ENCODE data around the gene RAB4A. TPM values are rescaled to one million over a fixed set of nuclear protein-coding genes. Genes with fewer than 3 reads are reported as not detected.

The RAB4A gene
- total RNA-seq, 1 experiment from 2014 or later, result 66.7 TPM

DNA sequence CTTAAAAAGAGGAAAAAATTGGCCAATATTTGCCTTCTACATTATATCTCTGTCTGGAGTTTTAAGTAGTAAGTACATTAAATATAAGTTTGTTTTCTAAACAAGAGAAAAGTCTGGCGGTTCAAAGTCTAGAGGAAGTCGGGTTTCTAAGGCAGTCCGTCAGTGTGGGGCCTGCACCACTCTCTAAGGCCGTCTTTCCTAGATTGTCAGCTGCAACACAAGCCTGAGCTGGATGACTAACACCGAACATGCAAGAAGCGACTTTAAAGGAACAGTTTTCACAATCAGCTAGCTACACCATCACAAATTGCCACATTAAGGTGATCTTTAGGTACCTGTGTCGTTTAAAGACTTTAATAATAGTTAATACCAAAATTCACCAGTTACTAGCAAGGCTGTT lies 52.3 kb downstream of the RAB4A start:
- H3K4me1 ChIP-seq (ENCODE audit: insufficient read depth, low read length), result no peaks in the 10 kb centered on the region
- H3K23me2 ChIP-seq (ENCODE audit: insufficient read length, low read depth, low read length, poor library complexity, severe bottlenecking), result no peaks in the 10 kb centered on the region
- no peak overlapping the region for H3K18ac ChIP-seq (ENCODE audit: insufficient read length, low read depth, low read length)
- H3K79me2 ChIP-seq (ENCODE audit: insufficient read depth, low read length), result no peaks in the 10 kb centered on the region
- H4K20me1 ChIP-seq (ENCODE audit: control insufficient read depth, insufficient read depth, insufficient read length), result no peaks in the 10 kb centered on the region
- H3K27me3 Mint-ChIP-seq (ENCODE audit: low read depth), result no peaks in the 10 kb centered on the region
- H2BK20ac ChIP-seq (ENCODE audit: low read depth, low read length, poor library complexity, severe bottlenecking), result no peak overlapping the region
- no CpG with 5 or more reads among the region's 7 CpGs for WGBS (ENCODE audit: extremely low coverage, insufficient read length, low lambda C conversion rate)
- no peaks in the 10 kb centered on the region for H3K79me1 ChIP-seq (ENCODE audit: insufficient read depth, low read depth, low read length, poor library complexity, severe bottlenecking)
- H3K36me3 Mint-ChIP-seq (ENCODE audit: insufficient read depth in 1 of 3, low read depth in 3 of 3), result peaks cover 10 to 50% (median 39%) of the 10 kb centered on the region in 3 experiments; a peak in 6 of 7 replicates
- H3K4me3 Mint-ChIP-seq, result no peak overlapping the region
- H3K27me3 ChIP-seq (ENCODE audit: insufficient read depth, low read length), result no peaks in the 10 kb centered on the region
- no peak overlapping the region for H3K27ac ChIP-seq (ENCODE audit: insufficient read length, low read depth, low read length)
- H3K9me3 Mint-ChIP-seq, result no peaks in the 10 kb centered on the region
- H3K4ac ChIP-seq (ENCODE audit: low read depth, low read length), result no peak overlapping the region
- no peak overlapping the region for H3T11ph ChIP-seq (ENCODE audit: low read length)
- 0 out of 7 replicates have a peak overlapping the region, but pooled peaks of 1 of the 3 experiments have one; percentile 53 for H3K27ac Mint-ChIP-seq
- H3K23ac ChIP-seq (ENCODE audit: insufficient read length, low read depth, low read length), result no peak overlapping the region
- H2BK15ac ChIP-seq (ENCODE audit: low read depth, low read length), result no peak overlapping the region
- TF ChIP-seq, protein P1, sequence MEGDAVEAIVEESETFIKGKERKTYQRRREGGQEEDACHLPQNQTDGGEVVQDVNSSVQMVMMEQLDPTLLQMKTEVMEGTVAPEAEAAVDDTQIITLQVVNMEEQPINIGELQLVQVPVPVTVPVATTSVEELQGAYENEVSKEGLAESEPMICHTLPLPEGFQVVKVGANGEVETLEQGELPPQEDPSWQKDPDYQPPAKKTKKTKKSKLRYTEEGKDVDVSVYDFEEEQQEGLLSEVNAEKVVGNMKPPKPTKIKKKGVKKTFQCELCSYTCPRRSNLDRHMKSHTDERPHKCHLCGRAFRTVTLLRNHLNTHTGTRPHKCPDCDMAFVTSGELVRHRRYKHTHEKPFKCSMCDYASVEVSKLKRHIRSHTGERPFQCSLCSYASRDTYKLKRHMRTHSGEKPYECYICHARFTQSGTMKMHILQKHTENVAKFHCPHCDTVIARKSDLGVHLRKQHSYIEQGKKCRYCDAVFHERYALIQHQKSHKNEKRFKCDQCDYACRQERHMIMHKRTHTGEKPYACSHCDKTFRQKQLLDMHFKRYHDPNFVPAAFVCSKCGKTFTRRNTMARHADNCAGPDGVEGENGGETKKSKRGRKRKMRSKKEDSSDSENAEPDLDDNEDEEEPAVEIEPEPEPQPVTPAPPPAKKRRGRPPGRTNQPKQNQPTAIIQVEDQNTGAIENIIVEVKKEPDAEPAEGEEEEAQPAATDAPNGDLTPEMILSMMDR (conservative IDR thresholded peaks at IDR 0.05), result no peak
- no peak overlapping the region for H4K5ac ChIP-seq (ENCODE audit: insufficient read length, low read depth, low read length)
- H2BK12ac ChIP-seq (ENCODE audit: insufficient read length, low read depth, low read length), result no peak overlapping the region
- no peaks in the 10 kb centered on the region for H3K9me3 ChIP-seq (ENCODE audit: control insufficient read depth, low read depth, low read length)
- no peak overlapping the region for H3K14ac ChIP-seq (ENCODE audit: insufficient read depth, low read length)
- H3K4me2 ChIP-seq (ENCODE audit: insufficient read depth, insufficient read length, low read length), result no peak overlapping the region
- no peak for DNase-seq
- H2BK120ac ChIP-seq (ENCODE audit: low read depth, low read length, poor library complexity, severe bottlenecking), result no peak overlapping the region
- H2BK5ac ChIP-seq (ENCODE audit: insufficient read length, low read length), result no peak overlapping the region
- no peak overlapping the region for H3K56ac ChIP-seq (ENCODE audit: insufficient read length, low read depth, low read length)
- peaks cover 7 to 13% of the 10 kb centered on the region in 2 experiments for H3K4me1 Mint-ChIP-seq
- H4K8ac ChIP-seq (replicated peaks; ENCODE audit: insufficient read length, low read depth, low read length), result no peak overlapping the region
- no peak overlapping the region for H4K91ac ChIP-seq (ENCODE audit: insufficient read length, low read depth, low read length)
- H3K9ac ChIP-seq (ENCODE audit: extremely low read depth, insufficient read length, low read length), result no peak overlapping the region
- H2AFZ ChIP-seq (ENCODE audit: low read length), result no peak overlapping the region
- H2AK5ac ChIP-seq (ENCODE audit: insufficient read length, low read length), result no peak overlapping the region
